GM18867 (cell line): ENCODE results near the gene TUBG1.

ENCODE experiments used
- ATAC-seq: cut with Tn5 transposase; IDR thresholded peaks from one replicate; pipeline ENCODE4 v1.9.1; 2021; ENCODE audit warnings: mild to moderate bottlenecking, moderate library complexity; ENCODE audit not compliant: unreplicated experiment

The TUBG1 gene

GRCh38 chr17:42578282-42578869, 31.1 kb upstream of the TUBG1 start:
- peak; percentile 47 for ATAC-seq

- ATAC-seq, result no peak
Observed at GRCh38 chr17:42579794-42580551, 29.5 kb upstream of the TUBG1 start.

GRCh38 chr17:42581744-42582270, 27.7 kb upstream of the TUBG1 start:
- ATAC-seq, result no peak

GRCh38 chr17:42584880-42585279, 24.6 kb upstream of the TUBG1 start:
- no peak for ATAC-seq

- ATAC-seq, result no peak
Observed at GRCh38 chr17:42585353-42585752, 24.1 kb upstream of the TUBG1 start.

- ATAC-seq, result peak; percentile 55
Observed at GRCh38 chr17:42586514-42587230, 22.8 kb upstream of the TUBG1 start.

GRCh38 chr17:42590886-42591285, 18.6 kb upstream of the TUBG1 start:
- no peak for ATAC-seq

GRCh38 chr17:42591411-42591810, 18.1 kb upstream of the TUBG1 start:
- ATAC-seq, result no peak

GRCh38 chr17:42596386-42596785, 13.1 kb upstream of the TUBG1 start:
- ATAC-seq, result no peak

GRCh38 chr17:42598905-42599304, 10.6 kb upstream of the TUBG1 start:
- no peak for ATAC-seq

- no peak for ATAC-seq
Observed at GRCh38 chr17:42603318-42603717, 6.2 kb upstream of the TUBG1 start.

- no peak for ATAC-seq
Observed at GRCh38 chr17:42607769-42608168, 1.7 kb upstream of the TUBG1 start.

- peak; percentile 36 for ATAC-seq
Observed at GRCh38 chr17:42608305-42609181, 940 bp upstream of the TUBG1 start.

GRCh38 chr17:42609814-42610801, 625 bp downstream of the TUBG1 start:
- peak; percentile 2 for ATAC-seq

- no peak for ATAC-seq
Observed at GRCh38 chr17:42612013-42612412, 2.5 kb downstream of the TUBG1 start.

GRCh38 chr17:42613699-42614295, 4.3 kb downstream of the TUBG1 start:
- no peak for ATAC-seq

GRCh38 chr17:42617956-42618431, 8.5 kb downstream of the TUBG1 start:
- peak; percentile 18 for ATAC-seq

- peak; percentile 72 for ATAC-seq
Observed at GRCh38 chr17:42618442-42619150, 9.1 kb downstream of the TUBG1 start.
